ENCODE data around the gene GNB2. TPM values are rescaled to one million over a fixed set of nuclear protein-coding genes. Genes with fewer than 3 reads are reported as not detected.

GNB2 gene
- total RNA-seq, 1 donor from 2014 or later = 208 TPM

DNA sequence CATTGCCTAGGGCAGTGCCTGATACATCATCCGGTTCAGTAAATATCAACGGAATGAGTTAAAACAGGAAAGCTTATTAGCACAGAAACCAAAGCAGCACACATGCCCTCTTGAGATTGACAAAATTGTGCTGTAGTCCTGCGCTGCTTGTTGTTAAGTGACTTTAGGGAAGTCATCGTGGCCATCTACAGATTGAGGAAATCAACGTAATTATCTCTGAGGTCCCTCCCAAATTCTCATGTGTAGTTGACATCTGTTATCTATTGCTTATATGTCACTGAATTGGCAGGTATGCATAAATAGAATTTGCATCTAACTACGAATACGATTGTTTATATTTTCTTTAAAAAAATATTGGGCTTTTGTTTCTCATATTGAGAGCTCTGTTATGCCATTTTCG is 3.5 kb upstream of the GNB2 start:
- Histone ChIP-seq H3K4me1 (peaks cover 5% of the 10 kb centered on the region), H3K9me3 (no peaks in the 10 kb centered on the region), H3K4me3 (no peak overlapping the region), H3K27ac (no peak overlapping the region), H3K27me3 (no peaks in the 10 kb centered on the region), H3K36me3 (no peaks in the 10 kb centered on the region)
- DNase-seq (no peak), ATAC-seq (no peak)
- TF ChIP-seq, protein P1, sequence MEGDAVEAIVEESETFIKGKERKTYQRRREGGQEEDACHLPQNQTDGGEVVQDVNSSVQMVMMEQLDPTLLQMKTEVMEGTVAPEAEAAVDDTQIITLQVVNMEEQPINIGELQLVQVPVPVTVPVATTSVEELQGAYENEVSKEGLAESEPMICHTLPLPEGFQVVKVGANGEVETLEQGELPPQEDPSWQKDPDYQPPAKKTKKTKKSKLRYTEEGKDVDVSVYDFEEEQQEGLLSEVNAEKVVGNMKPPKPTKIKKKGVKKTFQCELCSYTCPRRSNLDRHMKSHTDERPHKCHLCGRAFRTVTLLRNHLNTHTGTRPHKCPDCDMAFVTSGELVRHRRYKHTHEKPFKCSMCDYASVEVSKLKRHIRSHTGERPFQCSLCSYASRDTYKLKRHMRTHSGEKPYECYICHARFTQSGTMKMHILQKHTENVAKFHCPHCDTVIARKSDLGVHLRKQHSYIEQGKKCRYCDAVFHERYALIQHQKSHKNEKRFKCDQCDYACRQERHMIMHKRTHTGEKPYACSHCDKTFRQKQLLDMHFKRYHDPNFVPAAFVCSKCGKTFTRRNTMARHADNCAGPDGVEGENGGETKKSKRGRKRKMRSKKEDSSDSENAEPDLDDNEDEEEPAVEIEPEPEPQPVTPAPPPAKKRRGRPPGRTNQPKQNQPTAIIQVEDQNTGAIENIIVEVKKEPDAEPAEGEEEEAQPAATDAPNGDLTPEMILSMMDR (IDR thresholded peaks at IDR 0.05) = no peak
- intact Hi-C loops (cut with DNase I) = no loop called here

DNA sequence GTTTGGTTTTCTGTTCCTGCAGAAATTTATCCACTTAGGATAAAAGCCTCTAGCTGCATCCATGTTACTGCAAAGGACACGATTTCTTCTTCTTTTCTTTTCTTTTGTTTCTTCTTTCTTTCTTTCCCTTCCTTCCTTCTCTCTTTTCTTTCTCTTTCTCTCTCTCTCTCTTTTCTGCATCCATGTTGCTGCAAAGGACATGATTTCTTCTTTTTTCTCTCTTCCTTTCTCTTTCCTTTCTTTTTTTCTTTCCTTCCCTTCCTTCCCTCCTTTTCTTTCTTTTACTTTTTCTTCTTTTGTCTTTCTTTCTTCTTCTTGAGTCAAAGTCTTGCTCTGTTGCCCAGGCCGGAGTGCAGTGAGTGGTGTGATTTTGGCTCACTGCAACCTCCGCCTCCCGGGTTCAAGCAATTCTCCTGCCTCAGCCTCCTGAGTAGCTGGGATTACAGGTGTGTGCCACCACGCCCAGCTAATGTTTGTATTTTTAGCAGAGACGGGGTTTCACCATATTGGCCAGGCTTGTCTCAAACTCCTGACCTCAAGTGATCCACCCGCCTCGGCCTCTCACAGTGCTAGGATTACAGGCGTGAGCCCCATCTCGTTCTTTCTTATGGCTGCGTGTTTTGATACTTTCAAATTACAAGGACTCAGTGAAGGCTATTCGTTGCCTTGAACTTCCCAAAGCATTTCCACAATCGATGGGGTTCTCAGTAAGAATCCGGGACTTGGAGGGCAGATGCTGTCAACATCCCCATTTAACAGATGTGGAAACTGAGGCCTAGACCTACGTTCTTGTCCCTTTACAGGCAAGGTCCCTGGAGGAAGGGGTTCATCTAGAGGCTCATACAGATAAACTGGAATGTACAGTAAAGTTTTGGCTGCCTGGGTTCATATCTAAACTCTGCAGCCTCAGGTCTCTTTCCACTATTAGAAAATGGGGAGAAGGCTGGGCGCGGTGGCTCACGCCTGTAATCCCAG is 1.9 kb upstream of the GNB2 start:
- H3K27me3 ChIP-seq = no peaks in the 10 kb centered on the region
- intact Hi-C loops (cut with DNase I) = no loop called here
- no peak for DNase-seq
- H3K4me3 ChIP-seq = no peak overlapping the region
- H3K27ac ChIP-seq = no peak overlapping the region
- TF ChIP-seq, protein P1 (IDR thresholded peaks at IDR 0.05) = no peak
- no peaks in the 10 kb centered on the region for H3K9me3 ChIP-seq
- H3K36me3 ChIP-seq = peaks cover 2% of the 10 kb centered on the region
- H3K4me1 ChIP-seq = peaks cover 5% of the 10 kb centered on the region
- no peak for ATAC-seq

DNA sequence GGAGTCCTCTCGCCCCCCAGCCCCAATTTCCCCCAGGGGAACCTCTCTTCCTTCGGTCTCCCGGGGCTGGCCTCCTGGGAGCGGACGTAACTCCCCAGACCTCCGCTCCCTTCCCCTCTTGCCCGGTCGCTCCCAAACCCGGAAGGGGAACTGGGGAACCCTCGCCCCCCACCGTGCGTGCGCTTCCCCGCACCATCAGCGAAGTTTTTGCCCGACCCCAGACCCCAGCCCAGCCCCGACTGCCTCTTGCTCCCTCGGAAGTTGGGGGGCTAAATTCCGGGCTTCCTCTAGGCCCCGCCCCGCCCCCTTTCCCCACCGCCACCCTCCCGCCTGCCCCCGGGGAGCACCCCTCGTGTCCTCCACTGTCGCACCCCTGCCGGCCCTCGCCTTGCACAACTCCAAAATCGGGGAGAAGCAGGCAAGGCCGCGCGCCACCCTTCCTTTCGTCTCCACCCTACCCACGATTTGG is 436 bp downstream of the GNB2 start:
- peak overlapping the region; percentile 96 for H3K27ac ChIP-seq
- TF ChIP-seq, protein P1 (IDR thresholded peaks at IDR 0.05) = no peak
- DNase-seq (peak; percentile 86), ATAC-seq (peak; percentile 2)
- intact Hi-C loops (cut with DNase I) = no loop called here
- peak overlapping the region; percentile 91 for H3K4me3 ChIP-seq
- H3K36me3 ChIP-seq = peaks cover 26% of the 10 kb centered on the region
- H3K4me1 ChIP-seq = peaks cover 5% of the 10 kb centered on the region
- no peaks in the 10 kb centered on the region for H3K27me3 ChIP-seq
- H3K9me3 ChIP-seq = no peaks in the 10 kb centered on the region

DNA sequence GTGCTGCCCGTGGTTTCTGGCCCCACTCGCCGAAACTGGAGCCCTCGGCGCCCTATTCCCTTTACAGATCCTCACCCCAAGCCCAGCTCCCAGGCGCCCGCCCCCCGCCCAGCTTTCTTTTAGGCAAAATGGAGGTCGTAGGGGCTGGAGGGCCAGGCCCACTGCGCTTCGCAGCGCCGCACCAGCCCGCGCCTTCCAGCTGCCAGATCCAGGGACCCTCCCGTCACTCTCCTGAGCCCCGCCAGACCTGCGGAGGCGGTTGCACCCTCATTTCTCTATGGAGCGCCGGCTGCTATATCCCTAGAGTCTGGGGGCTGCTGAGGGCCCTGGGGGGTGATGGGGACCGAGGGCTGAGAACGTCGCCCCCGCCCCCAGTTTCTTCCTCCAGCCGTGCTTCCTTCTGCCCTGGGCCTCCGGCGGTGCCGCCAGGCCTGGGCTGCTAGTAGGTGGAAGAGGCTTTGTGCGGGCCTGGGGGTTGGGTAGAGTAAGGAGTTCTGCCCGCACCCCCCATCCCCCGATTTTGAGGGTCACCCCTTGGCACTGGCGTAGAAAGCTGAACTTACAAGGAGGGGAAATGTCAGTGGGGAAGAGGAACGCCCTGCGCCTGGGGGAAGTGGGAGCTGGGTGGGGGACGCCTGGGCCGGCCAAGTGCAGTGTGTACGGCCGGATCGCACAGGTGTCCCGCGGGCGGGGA is 1.0 kb downstream of the GNB2 start:
- TF ChIP-seq, protein P1 (IDR thresholded peaks at IDR 0.05) = no peak
- peak overlapping the region; percentile 91 for H3K4me3 ChIP-seq
- H3K36me3 ChIP-seq = peaks cover 32% of the 10 kb centered on the region
- H3K27ac ChIP-seq = peak overlapping the region; percentile 96
- no peaks in the 10 kb centered on the region for H3K27me3 ChIP-seq
- peaks cover 10% of the 10 kb centered on the region for H3K4me1 ChIP-seq
- intact Hi-C loops (cut with DNase I) = no loop called here
- DNase-seq (peak; percentile 78), ATAC-seq (peak; percentile 1)
- no peaks in the 10 kb centered on the region for H3K9me3 ChIP-seq

DNA sequence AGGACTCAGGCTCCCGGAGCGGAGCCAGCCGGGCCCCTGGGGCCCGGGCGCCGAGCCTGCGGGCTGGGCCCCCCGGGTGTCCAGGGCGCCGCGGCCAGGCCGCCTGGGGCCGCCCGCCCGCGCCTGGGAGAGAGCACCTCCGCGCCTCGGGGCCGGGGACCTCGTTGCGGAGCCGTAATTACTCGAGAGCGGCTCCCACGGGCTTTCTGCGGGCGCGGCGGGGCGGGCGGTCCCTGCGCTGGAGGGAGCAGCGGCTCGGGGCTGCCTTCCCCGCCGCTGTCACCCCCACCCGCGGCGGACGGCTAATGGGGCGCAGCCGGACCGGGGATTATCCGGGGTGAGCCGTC is 1.5 kb downstream of the GNB2 start:
- Histone ChIP-seq H3K27me3 (no peaks in the 10 kb centered on the region), H3K4me3 (peak overlapping the region; percentile 91), H3K36me3 (peaks cover 37% of the 10 kb centered on the region), H3K4me1 (peaks cover 13% of the 10 kb centered on the region), H3K9me3 (no peaks in the 10 kb centered on the region), H3K27ac (peak overlapping the region; percentile 96)
- ATAC-seq (no peak), DNase-seq (peak; percentile 69)
- TF ChIP-seq, protein P1 (IDR thresholded peaks at IDR 0.05) = no peak
- intact Hi-C loops (cut with DNase I) = no loop called here
